H9 (cell line): ENCODE measurements around the gene GID8. TPM values are rescaled to one million over a fixed set of nuclear protein-coding genes. Genes with fewer than 3 reads are reported as not detected.
A peak's percentile ranks its signal among the peaks of the same experiment; 100 is the strongest.

Source experiments
- DNase-seq: peaks from one replicate; pipeline ENCODE4 v3.0.0-alpha.2; 2017
- H2AFZ ChIP-seq: one replicate; pipeline ENCODE4 v1.6.1; 2013; ENCODE audit warnings: mild to moderate bottlenecking, low read length, control low read depth, moderate library complexity
- H2AK5ac ChIP-seq: 2 replicates; pipeline ENCODE4 v1.6.1; 2013; ENCODE audit warnings: low read length, control low read depth, mixed read lengths; ENCODE audit not compliant: insufficient read length
- H2BK120ac ChIP-seq: one replicate; pipeline ENCODE4 v1.6.1; 2013; ENCODE audit warnings: low read depth, mild to moderate bottlenecking, low read length, control low read depth, inconsistent platforms; ENCODE audit not compliant: poor library complexity, severe bottlenecking
- H2BK12ac ChIP-seq: 2 replicates; pipeline ENCODE4 v1.6.1; 2013; ENCODE audit warnings: low read length, control low read depth, mixed read lengths, low read depth; ENCODE audit not compliant: insufficient read length
- H2BK15ac ChIP-seq: 2 replicates; pipeline ENCODE4 v1.6.1; 2013; ENCODE audit warnings: low read depth, low read length, control low read depth
- H2BK20ac ChIP-seq: one replicate; pipeline ENCODE4 v1.6.1; 2013; ENCODE audit warnings: low read depth, mild to moderate bottlenecking, low read length, control low read depth, inconsistent platforms; ENCODE audit not compliant: poor library complexity, severe bottlenecking
- H2BK5ac ChIP-seq: 2 replicates; pipeline ENCODE4 v1.6.1; 2013; ENCODE audit warnings: low read length, control low read depth, mixed read lengths; ENCODE audit not compliant: insufficient read length
- H3K14ac ChIP-seq: 2 replicates; pipeline ENCODE4 v1.6.1; 2013; ENCODE audit warnings: low read length, control low read depth; ENCODE audit not compliant: insufficient read depth
- H3K18ac ChIP-seq: 2 replicates; pipeline ENCODE4 v1.6.1; 2013; ENCODE audit warnings: low read depth, mild to moderate bottlenecking, mixed read lengths, low read length, control low read depth; ENCODE audit not compliant: insufficient read length
- H3K23ac ChIP-seq: 2 replicates; pipeline ENCODE4 v1.6.1; 2013; ENCODE audit warnings: low read length, control low read depth, mixed read lengths, low read depth; ENCODE audit not compliant: insufficient read length
- H3K23me2 ChIP-seq: 2 replicates; pipeline ENCODE4 v1.6.1; 2013; ENCODE audit warnings: low read depth, mild to moderate bottlenecking, mixed read lengths, low read length, control low read depth; ENCODE audit not compliant: insufficient read length, poor library complexity, severe bottlenecking
- H3K27ac ChIP-seq: 2 replicates; pipeline ENCODE4 v1.5.1; 2013; ENCODE audit warnings: low read length, control low read depth, mixed read lengths, low read depth; ENCODE audit not compliant: insufficient read length
- H3K27me3 ChIP-seq: 2 replicates; pipeline ENCODE4 v1.6.1; 2013; ENCODE audit warnings: low read length, control low read depth, inconsistent platforms; ENCODE audit not compliant: insufficient read depth
- H3K4ac ChIP-seq: 2 replicates; pipeline ENCODE4 v1.6.1; 2013; ENCODE audit warnings: low read depth, mild to moderate bottlenecking, control low read depth, inconsistent platforms, low read length, moderate library complexity
- H3K4me1 ChIP-seq: 2 replicates; pipeline ENCODE4 v1.6.1; 2013; ENCODE audit warnings: low read length, control low read depth, inconsistent platforms; ENCODE audit not compliant: insufficient read depth
- H3K4me2 ChIP-seq: 2 replicates; pipeline ENCODE4 v1.6.1; 2013; ENCODE audit warnings: low read length, control low read depth, mixed read lengths; ENCODE audit not compliant: insufficient read length, insufficient read depth
- H3K56ac ChIP-seq: 2 replicates; pipeline ENCODE4 v1.6.1; 2013; ENCODE audit warnings: low read depth, mild to moderate bottlenecking, mixed read lengths, low read length, control low read depth; ENCODE audit not compliant: insufficient read length
- H3K79me1 ChIP-seq: 2 replicates; pipeline ENCODE4 v1.6.1; 2013; ENCODE audit warnings: low read depth, mild to moderate bottlenecking, moderate library complexity, low read length, control low read depth, inconsistent platforms; ENCODE audit not compliant: insufficient read depth, poor library complexity, severe bottlenecking
- H3K79me2 ChIP-seq: 2 replicates; pipeline ENCODE4 v1.6.1; 2013; ENCODE audit warnings: low read length, control low read depth, inconsistent platforms; ENCODE audit not compliant: insufficient read depth
- H3K9ac ChIP-seq: 2 replicates; pipeline ENCODE4 v1.6.1; 2013; ENCODE audit warnings: low read length, control low read depth, mixed read lengths; ENCODE audit not compliant: insufficient read length; ENCODE audit errors: extremely low read depth
- H3K9me3 ChIP-seq: one replicate; pipeline ENCODE4 v1.6.1; 2013; ENCODE audit warnings: low read depth, low read length, inconsistent platforms; ENCODE audit not compliant: control insufficient read depth
- H3T11ph ChIP-seq: one replicate; pipeline ENCODE4 v1.6.1; 2013; ENCODE audit warnings: mild to moderate bottlenecking, low read length, control low read depth, inconsistent platforms
- H4K20me1 ChIP-seq: one replicate; pipeline ENCODE4 v1.6.1; 2013; ENCODE audit not compliant: control insufficient read depth, insufficient read length, insufficient read depth
- H4K5ac ChIP-seq: 2 replicates; pipeline ENCODE4 v1.6.1; 2013; ENCODE audit warnings: low read depth, mild to moderate bottlenecking, mixed read lengths, low read length, control low read depth; ENCODE audit not compliant: insufficient read length
- H4K8ac ChIP-seq: replicated peaks from 2 replicates; pipeline ENCODE4 v1.6.1; 2013; ENCODE audit warnings: low read length, control low read depth, mixed read lengths, low read depth; ENCODE audit not compliant: insufficient read length
- H4K91ac ChIP-seq: 2 replicates; pipeline ENCODE4 v1.6.1; 2013; ENCODE audit warnings: low read depth, mild to moderate bottlenecking, moderate library complexity, mixed read lengths, low read length, control low read depth; ENCODE audit not compliant: insufficient read length
- H3K27ac Mint-ChIP-seq, 3 experiments: 2 replicates in 2 of 3; 3 replicates in 1 of 3; pipeline ENCODE4 v1.8.0; 2020 to 2021; ENCODE audit warnings: mixed read lengths in 3 of 3, mild to moderate bottlenecking in 1 of 3, moderate library complexity in 1 of 3
- H3K27me3 Mint-ChIP-seq: 2 replicates; pipeline ENCODE4 v1.8.0; 2021; ENCODE audit warnings: low read depth, mild to moderate bottlenecking, moderate library complexity, mixed read lengths
- H3K36me3 Mint-ChIP-seq, 3 experiments: 2 replicates in 2 of 3; 3 replicates in 1 of 3; pipeline ENCODE4 v1.8.0; 2020 to 2021; ENCODE audit warnings: low read depth in 3 of 3, mixed read lengths in 3 of 3; ENCODE audit not compliant: insufficient read depth in 1 of 3
- H3K4me1 Mint-ChIP-seq, 2 experiments: 2 replicates each; pipeline ENCODE4 v1.8.0; 2020; ENCODE audit warnings: mixed read lengths in 2 of 2
- H3K4me3 Mint-ChIP-seq, 2 experiments: 2 replicates in 1 of 2; 3 replicates in 1 of 2; pipeline ENCODE4 v1.8.0; 2020 to 2021; ENCODE audit warnings: mild to moderate bottlenecking in 2 of 2, mixed read lengths in 2 of 2, moderate library complexity in 1 of 2
- H3K9me3 Mint-ChIP-seq, 2 experiments: 2 replicates in 1 of 2; 3 replicates in 1 of 2; pipeline ENCODE4 v1.8.0; 2020; ENCODE audit warnings: mild to moderate bottlenecking in 2 of 2, mixed read lengths in 2 of 2, moderate library complexity in 1 of 2
- CTCF ChIP-seq: fragments of 200-600 bp; sonication (generic); conservative IDR thresholded peaks from 3 replicates; pipeline ENCODE4 v1.8.0; 2021; ENCODE audit warnings: antibody characterized with exemption, mild to moderate bottlenecking
- WGBS: extraction: QIAGEN DNeasy Blood & Tissue Kit; methylation state at CpG from one replicate; pipeline ENCODE4 v1.1.7; 2013; ENCODE audit warnings: missing lambda C conversion rate, low lambda C conversion rate, mixed read lengths; ENCODE audit not compliant: insufficient read length; ENCODE audit errors: extremely low coverage; 5-methylcytosine and 5-hydroxymethylcytosine counted together
- total RNA-seq: library from RNA; stranded (reverse); gene quantifications from 2 replicates; pipeline ENCODE4 v1.2.1, GENCODE V29; 2021

Gene GID8
- total RNA-seq, 1 experiment from 2014 or later, result 60.9 TPM

GRCh38 chr20:62952373-62952967 is 14.5 kb downstream of the GID8 start, which contains the start of gene SLC17A9:
Gene SLC17A9, plus strand, starts transcription at chr20:62952709. Its CDS starts 122 bp downstream, at chr20:62952831.
- Histone ChIP-seq H3K79me2 (no peaks in the 10 kb centered on the region; the same call in 1 of the 2 replicates), H2BK12ac (no peak within 1 kb of the TSS), H3K79me1 (no peaks in the 10 kb centered on the region), H4K91ac (no peak within 1 kb of the TSS), H3T11ph (no peak within 1 kb of the TSS), H2AFZ (no peak within 1 kb of the TSS), H3K56ac (no peak within 1 kb of the TSS), H2BK20ac (no peak within 1 kb of the TSS), H2BK120ac (no peak within 1 kb of the TSS), H4K8ac (no peak within 1 kb of the TSS), H3K4me2 (peak within 1 kb of the TSS; percentile 65), H4K20me1 (no peaks in the 10 kb centered on the region), H2BK5ac (no peak within 1 kb of the TSS), H3K4me1 (peaks cover 3% of the 10 kb centered on the region), H3K4ac (no peak within 1 kb of the TSS), H3K27me3 (no peaks in the 10 kb centered on the region), H2AK5ac (no peak within 1 kb of the TSS), H4K5ac (no peak within 1 kb of the TSS), H3K18ac (no peak within 1 kb of the TSS), H3K23me2 (peaks cover 10% of the 10 kb centered on the region), H3K14ac (0 out of 2 replicates have a peak within 1 kb of the TSS, but pooled peaks have one; percentile 16), H3K27ac (no peak within 1 kb of the TSS), H3K9ac (no peak within 1 kb of the TSS), H2BK15ac (no peak within 1 kb of the TSS), H3K23ac (no peak within 1 kb of the TSS), H3K9me3 (no peaks in the 10 kb centered on the region)
- Mint-ChIP-seq H3K4me3 (peak within 1 kb of the TSS; percentile 66 to 76), H3K27me3 (no peaks in the 10 kb centered on the region; the same call in 1 of the 2 replicates), H3K36me3 (peaks cover 8 to 36% (median 28%) of the 10 kb centered on the region in 3 experiments; a peak in 6 of 7 replicates), H3K27ac (peak within 1 kb of the TSS in 1 of 3 experiments; percentile 61; a peak in 2 of 7 replicates), H3K4me1 (peaks cover 14 to 26% of the 10 kb centered on the region in 2 experiments), H3K9me3 (no peaks in the 10 kb centered on the region)
- WGBS, result no CpG with 5 or more reads among the region's 37 CpGs
- peak; percentile 25; the same call in 1 of the 3 replicates for TF ChIP-seq CTCF
- peak; percentile 87 for DNase-seq
